Kidney epithelial cell (primary cell): ENCODE results near the gene KCTD4. TPM values are rescaled to one million over a fixed set of nuclear protein-coding genes. Genes with fewer than 3 reads are reported as not detected.
A peak's percentile ranks its signal among the peaks of the same experiment; 100 is the strongest.

Source experiments
- DNase-seq: peaks from one replicate; pipeline ENCODE4 v3.0.0-alpha.2; 2010; ENCODE audit warnings: low read depth
- H3K27me3 ChIP-seq: 2 replicates; pipeline ENCODE4 v1.6.0; 2011; ENCODE audit warnings: low read length; ENCODE audit not compliant: control insufficient read depth, insufficient read depth
- H3K36me3 ChIP-seq: 2 replicates; pipeline ENCODE4 v1.5.1; 2011; ENCODE audit warnings: low read length; ENCODE audit not compliant: control insufficient read depth, insufficient read depth
- H3K4me3 ChIP-seq: 2 replicates; pipeline ENCODE4 v1.5.1; 2011; ENCODE audit warnings: low read depth, mild to moderate bottlenecking, control low read depth, low read length
- total RNA-seq: library from RNA; depleted of rRNA; stranded (reverse); fragments of >200 nt; gene quantifications from 2 replicates; pipeline ENCODE4 v1.2.3, GENCODE V29; 2015
- TF ChIP-seq, protein P1 (sequence below): IDR thresholded peaks from 2 replicates; pipeline ENCODE4 v1.5.1; 2011; ENCODE audit warnings: mild to moderate bottlenecking, moderate library complexity, low read length, control low read depth, inconsistent platforms; ENCODE audit not compliant: insufficient read depth, poor library complexity, severe bottlenecking

The KCTD4 gene
- total RNA-seq, 1 donor from 2014 or later = not detected

DNA sequence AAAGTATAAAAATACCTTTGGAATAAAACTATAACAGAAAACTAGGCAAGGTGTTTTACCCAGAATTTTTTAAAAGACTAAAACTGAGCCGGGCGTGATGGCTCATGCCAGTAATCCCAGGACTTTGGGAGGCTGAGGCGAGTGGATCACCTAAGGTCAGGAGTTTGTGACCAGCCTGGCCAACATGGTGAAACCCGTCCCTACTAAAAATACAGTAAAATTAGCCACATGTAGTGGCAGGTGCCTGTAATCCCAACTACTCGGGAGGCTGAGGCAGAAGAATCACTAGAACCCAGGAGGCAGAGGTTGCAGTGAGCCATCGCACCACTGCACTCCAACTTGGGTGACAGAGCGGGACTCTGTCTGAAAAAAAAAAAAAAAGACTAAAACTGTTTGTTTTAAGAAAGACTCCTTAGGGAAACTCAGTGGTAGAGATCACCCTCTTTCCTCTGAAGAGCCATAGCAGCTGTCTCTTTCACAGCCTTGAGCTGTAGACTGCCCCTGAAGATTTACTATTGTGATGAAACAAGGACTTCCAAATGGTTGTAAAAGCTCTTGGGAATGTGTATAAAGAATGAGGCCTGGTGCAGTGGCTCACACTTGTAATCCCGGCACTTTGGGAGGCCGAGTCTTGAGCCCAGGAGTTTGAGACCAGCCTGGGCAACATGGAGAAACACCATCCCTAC, 14.7 kb upstream of the KCTD4 start:
- no peak overlapping the region for H3K4me3 ChIP-seq
- no peak for DNase-seq
- no peaks in the 10 kb centered on the region for H3K27me3 ChIP-seq
- H3K36me3 ChIP-seq = no peaks in the 10 kb centered on the region
- TF ChIP-seq, protein P1, sequence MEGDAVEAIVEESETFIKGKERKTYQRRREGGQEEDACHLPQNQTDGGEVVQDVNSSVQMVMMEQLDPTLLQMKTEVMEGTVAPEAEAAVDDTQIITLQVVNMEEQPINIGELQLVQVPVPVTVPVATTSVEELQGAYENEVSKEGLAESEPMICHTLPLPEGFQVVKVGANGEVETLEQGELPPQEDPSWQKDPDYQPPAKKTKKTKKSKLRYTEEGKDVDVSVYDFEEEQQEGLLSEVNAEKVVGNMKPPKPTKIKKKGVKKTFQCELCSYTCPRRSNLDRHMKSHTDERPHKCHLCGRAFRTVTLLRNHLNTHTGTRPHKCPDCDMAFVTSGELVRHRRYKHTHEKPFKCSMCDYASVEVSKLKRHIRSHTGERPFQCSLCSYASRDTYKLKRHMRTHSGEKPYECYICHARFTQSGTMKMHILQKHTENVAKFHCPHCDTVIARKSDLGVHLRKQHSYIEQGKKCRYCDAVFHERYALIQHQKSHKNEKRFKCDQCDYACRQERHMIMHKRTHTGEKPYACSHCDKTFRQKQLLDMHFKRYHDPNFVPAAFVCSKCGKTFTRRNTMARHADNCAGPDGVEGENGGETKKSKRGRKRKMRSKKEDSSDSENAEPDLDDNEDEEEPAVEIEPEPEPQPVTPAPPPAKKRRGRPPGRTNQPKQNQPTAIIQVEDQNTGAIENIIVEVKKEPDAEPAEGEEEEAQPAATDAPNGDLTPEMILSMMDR = no peak

DNA sequence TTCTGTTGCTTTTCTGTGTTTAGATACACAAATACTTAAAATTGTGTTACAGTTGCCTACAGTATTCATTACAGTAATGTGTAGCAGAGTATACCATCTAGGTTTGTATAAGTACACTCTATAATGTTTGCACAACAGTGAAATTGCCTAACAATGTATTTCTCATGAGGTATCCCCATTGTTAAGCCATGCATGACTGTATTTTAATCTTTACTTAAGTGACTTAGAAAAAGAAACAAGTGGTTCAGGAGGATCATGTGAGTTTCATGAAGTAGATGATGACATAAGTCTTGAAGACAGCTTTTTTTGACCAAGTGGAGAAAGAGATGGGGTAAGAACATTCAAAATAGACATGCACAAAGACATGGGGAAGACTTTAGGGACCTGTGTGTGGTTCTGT, 8.4 kb upstream of the KCTD4 start:
- no peak for DNase-seq
- Histone ChIP-seq H3K4me3 (no peak overlapping the region), H3K27me3 (no peaks in the 10 kb centered on the region), H3K36me3 (no peaks in the 10 kb centered on the region)
- TF ChIP-seq, protein P1 = no peak

- DNase-seq = no peak
- no peaks in the 10 kb centered on the region for H3K27me3 ChIP-seq
- H3K4me3 ChIP-seq = no peak overlapping the region
- no peaks in the 10 kb centered on the region for H3K36me3 ChIP-seq
- TF ChIP-seq, protein P1 = no peak
These were observed 7.3 kb upstream of the KCTD4 start for GRCh38 chr13:45208132-45208531.

DNA sequence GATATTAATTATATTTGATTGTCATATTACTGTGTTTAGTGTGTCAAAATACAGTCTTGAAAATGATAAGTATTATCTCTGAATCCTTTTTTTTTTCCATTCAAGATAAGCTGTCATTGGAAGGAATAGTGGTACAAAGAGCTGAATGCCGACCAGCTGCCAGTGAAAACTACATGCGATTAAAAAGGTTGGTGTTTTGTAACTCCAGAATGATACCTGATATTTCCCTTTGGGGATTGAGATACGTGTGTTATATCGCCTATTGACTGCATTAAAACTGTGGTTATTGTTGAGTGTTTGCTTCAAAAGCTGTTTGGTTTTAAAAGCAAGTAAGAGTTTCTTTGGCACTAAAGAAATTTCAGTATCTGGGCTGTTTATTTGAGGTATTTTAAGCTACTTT, 6.5 kb upstream of the KCTD4 start:
- H3K36me3 ChIP-seq = no peaks in the 10 kb centered on the region
- TF ChIP-seq, protein P1 = no peak
- no peaks in the 10 kb centered on the region for H3K27me3 ChIP-seq
- DNase-seq = no peak
- H3K4me3 ChIP-seq = no peak overlapping the region

GRCh38 chr13:45206340-45206739, 5.5 kb upstream of the KCTD4 start:
- TF ChIP-seq, protein P1 = no peak
- Histone ChIP-seq H3K27me3 (no peaks in the 10 kb centered on the region), H3K4me3 (no peak overlapping the region)

DNA sequence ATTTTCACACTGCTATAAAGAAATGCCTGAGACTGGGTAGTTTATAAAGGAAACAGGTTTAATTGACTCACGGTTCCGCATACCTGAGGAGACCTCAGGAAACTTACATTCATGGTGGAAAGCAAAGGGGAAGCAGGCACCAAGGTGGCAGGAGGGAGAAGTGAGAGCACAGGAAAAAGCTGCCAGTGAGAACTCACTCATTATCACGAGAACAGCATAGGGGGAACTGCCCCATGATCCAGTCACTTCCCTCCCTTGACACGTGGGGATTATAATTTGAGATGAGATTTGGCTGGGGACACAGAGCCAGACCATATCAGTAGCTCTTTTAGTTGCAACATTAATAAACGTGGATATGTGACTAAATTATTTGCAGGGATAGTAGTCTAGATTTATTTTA, 4.3 kb upstream of the KCTD4 start:
- Histone ChIP-seq H3K36me3 (no peaks in the 10 kb centered on the region), H3K4me3 (no peak overlapping the region), H3K27me3 (no peaks in the 10 kb centered on the region)
- no peak for DNase-seq
- TF ChIP-seq, protein P1 = no peak

More at GRCh38 chr13:45206340-45206739, 5.5 kb upstream of the KCTD4 start:
- no peaks in the 10 kb centered on the region for H3K36me3 ChIP-seq
- peak; percentile 84 for DNase-seq
